A549 (cell line): ENCODE results near the gene SYNM.

Source experiments
- CBX8 ChIP-seq: fragments of 200-600 bp; sonication (generic); IDR thresholded peaks from 2 replicates; pipeline ENCODE4 v1.6.1; 2016
- CHD2 ChIP-seq: fragments of 150-350 bp; IDR thresholded peaks from 2 replicates; pipeline ENCODE4 v1.6.1; 2014; ENCODE audit warnings: low read length; ENCODE audit not compliant: partially characterized antibody
- EHMT2 ChIP-seq: fragments of 200-600 bp; sonication (generic); IDR thresholded peaks from 2 replicates; pipeline ENCODE4 v1.6.1; 2016; ENCODE audit warnings: antibody characterized with exemption, low read depth, mild to moderate bottlenecking, moderate library complexity
- EP300 ChIP-seq, 2 experiments: fragments of >200 bp; sonication (Bioruptor Twin); formaldehyde crosslinking; IDR thresholded peaks; 2 replicates in 1 of 2; 3 replicates in 1 of 2; pipeline ENCODE4 v1.6.1; 2016 to 2017
- HDAC2 ChIP-seq: fragments of 200-600 bp; sonication (generic); IDR thresholded peaks from 2 replicates; pipeline ENCODE4 v1.6.1; 2016
- HOXB13 ChIP-seq: fragments of 250-450 bp; sonication (Bioruptor Pico); IDR thresholded peaks from 2 replicates; pipeline ENCODE4 v1.5.0; 2020; ENCODE audit warnings: low read depth, mild to moderate bottlenecking, moderate library complexity
- HOXB5 ChIP-seq: fragments of 250-450 bp; sonication (Bioruptor Pico); IDR thresholded peaks from 2 replicates; pipeline ENCODE4 v1.5.0; 2020; ENCODE audit warnings: mild to moderate bottlenecking, moderate library complexity
- POLR2A ChIP-seq: IDR thresholded peaks from 2 replicates; pipeline ENCODE4 v1.6.1; 2012; ENCODE audit warnings: mild to moderate bottlenecking, low read length
- RAD21 ChIP-seq, 2 experiments: fragments of >200 bp in 1 of 2; sonication (Bioruptor Twin) in 1 of 2; formaldehyde crosslinking in 1 of 2; IDR thresholded peaks in 1 of 2; conservative IDR thresholded peaks in 1 of 2; 2 replicates in 1 of 2; 3 replicates in 1 of 2; pipeline ENCODE4 v1.6.1; 2012 to 2018; ENCODE audit warnings: inconsistent platforms in 1 of 2
- RFX5 ChIP-seq: fragments of 450-650 bp; IDR thresholded peaks from 2 replicates; pipeline ENCODE4 v1.7.1; 2014; ENCODE audit warnings: antibody characterized with exemption, mild to moderate bottlenecking, moderate library complexity
- SMC3 ChIP-seq: fragments of >200 bp; sonication (Bioruptor Twin); formaldehyde crosslinking; IDR thresholded peaks from 3 replicates; pipeline ENCODE4 v1.6.1; 2018; ENCODE audit warnings: inconsistent platforms
- TP53 ChIP-seq: fragments of 250-450 bp; sonication (Bioruptor Pico); IDR thresholded peaks from 2 replicates; pipeline ENCODE4 v1.5.0; 2021; ENCODE audit warnings: mild to moderate bottlenecking, moderate library complexity
- TF ChIP-seq, protein P1 (sequence below): fragments of >200 bp; sonication (Bioruptor Twin); formaldehyde crosslinking; IDR thresholded peaks from 3 replicates; pipeline ENCODE4 v1.5.1; 2016

DNA sequence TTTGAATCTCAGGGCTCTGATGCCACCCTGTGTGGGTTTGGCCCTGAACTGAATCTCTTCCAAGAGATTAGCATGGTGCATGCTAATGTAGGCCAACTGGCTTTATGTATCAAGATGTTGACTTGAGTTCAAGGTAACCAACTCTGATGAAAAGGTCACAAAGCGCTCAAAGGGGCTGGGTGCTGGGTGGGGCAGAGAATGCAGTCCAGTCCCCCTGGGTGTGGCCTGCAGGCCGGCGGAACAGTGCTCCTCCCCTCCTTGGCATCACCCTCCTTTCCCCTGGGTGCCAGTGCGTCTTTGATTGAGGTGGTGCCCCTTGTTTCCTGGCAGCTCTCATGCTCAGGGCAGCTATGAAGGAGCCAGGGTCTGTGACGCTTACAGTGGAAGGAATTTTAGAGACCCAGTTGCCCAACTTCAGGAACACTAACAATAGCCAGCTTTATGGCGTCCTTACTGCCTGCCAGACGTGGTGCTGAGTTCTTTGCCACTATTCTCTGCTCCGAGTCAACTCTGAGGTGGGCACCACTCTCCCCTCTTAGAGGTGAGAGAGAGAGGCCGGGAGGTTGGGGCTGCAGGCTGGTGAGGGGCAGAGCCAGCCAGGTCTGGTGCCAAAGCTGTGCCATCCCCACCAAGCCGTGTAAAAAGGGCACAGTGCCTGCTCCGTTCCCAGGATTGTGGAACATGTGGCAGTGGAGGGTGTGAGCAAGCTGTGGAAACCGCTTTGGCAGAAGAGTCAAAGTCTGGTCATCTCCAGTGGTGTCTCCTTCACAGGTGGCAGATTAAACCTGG lies 9.8 kb downstream of the SYNM start:
- TF ChIP-seq HOXB5 (no peak), RAD21 (conservative IDR thresholded peaks at IDR 0.05 in 1 of 2, IDR thresholded peaks at IDR 0.05 in 1 of 2) (no peak), EP300 (IDR thresholded peaks at IDR 0.05) (no peak), POLR2A (no peak), HOXB13 (no peak), CBX8 (no peak), EHMT2 (no peak), CHD2 (no peak), RFX5 (no peak), TP53 (no peak), SMC3 (no peak), HDAC2 (no peak)
- TF ChIP-seq, protein P1, sequence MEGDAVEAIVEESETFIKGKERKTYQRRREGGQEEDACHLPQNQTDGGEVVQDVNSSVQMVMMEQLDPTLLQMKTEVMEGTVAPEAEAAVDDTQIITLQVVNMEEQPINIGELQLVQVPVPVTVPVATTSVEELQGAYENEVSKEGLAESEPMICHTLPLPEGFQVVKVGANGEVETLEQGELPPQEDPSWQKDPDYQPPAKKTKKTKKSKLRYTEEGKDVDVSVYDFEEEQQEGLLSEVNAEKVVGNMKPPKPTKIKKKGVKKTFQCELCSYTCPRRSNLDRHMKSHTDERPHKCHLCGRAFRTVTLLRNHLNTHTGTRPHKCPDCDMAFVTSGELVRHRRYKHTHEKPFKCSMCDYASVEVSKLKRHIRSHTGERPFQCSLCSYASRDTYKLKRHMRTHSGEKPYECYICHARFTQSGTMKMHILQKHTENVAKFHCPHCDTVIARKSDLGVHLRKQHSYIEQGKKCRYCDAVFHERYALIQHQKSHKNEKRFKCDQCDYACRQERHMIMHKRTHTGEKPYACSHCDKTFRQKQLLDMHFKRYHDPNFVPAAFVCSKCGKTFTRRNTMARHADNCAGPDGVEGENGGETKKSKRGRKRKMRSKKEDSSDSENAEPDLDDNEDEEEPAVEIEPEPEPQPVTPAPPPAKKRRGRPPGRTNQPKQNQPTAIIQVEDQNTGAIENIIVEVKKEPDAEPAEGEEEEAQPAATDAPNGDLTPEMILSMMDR: no peak
